Thymus (tissue), 11 donors: Measurements from ENCODE around the gene GK. TPM values are rescaled to one million over a fixed set of nuclear protein-coding genes. Genes with fewer than 3 reads are reported as not detected.
"Not testable (repeated sequence)": the region's sequence is repeated elsewhere in the genome, so short reads cannot be mapped to it uniquely, and the experiment has no call there.

ENCODE experiments used
- DNase-seq, 9 donors: peaks; one replicate each; pipeline ENCODE4 v3.0.0-alpha.2; 2013; ENCODE audit warnings: low spot score in 9 of 9, low read depth in 6 of 9, missing footprints in 1 of 9
- H3K27ac ChIP-seq, 2 donors: one replicate each; pipeline ENCODE4 v1.5.1; 2013; ENCODE audit warnings: control low read depth in 1 of 2, low read depth in 1 of 2, low read length in 1 of 2, mild to moderate bottlenecking in 1 of 2, moderate library complexity in 1 of 2
- H3K27me3 ChIP-seq, 2 donors: one replicate each; pipeline ENCODE4 v1.5.1; 2013; ENCODE audit warnings: low read length in 1 of 2; ENCODE audit not compliant: control insufficient read depth in 2 of 2, insufficient read depth in 1 of 2
- H3K36me3 ChIP-seq, 2 donors: one replicate each; pipeline ENCODE4 v1.5.1; 2013; ENCODE audit warnings: low read length in 1 of 2, mild to moderate bottlenecking in 1 of 2, moderate library complexity in 1 of 2; ENCODE audit not compliant: control insufficient read depth in 2 of 2, insufficient read depth in 2 of 2
- H3K4me1 ChIP-seq, 2 donors: one replicate each; pipeline ENCODE4 v1.5.1; 2013; ENCODE audit warnings: low read length in 2 of 2; ENCODE audit not compliant: control insufficient read depth in 2 of 2, insufficient read depth in 2 of 2
- H3K4me3 ChIP-seq, 2 donors: one replicate each; pipeline ENCODE4 v1.5.1; 2013; ENCODE audit warnings: low read length in 2 of 2, control low read depth in 1 of 2, mild to moderate bottlenecking in 1 of 2
- H3K9me3 ChIP-seq, 2 donors: one replicate each; pipeline ENCODE4 v1.5.1; 2013; ENCODE audit warnings: low read length in 1 of 2, mild to moderate bottlenecking in 1 of 2; ENCODE audit not compliant: control insufficient read depth in 2 of 2, insufficient read depth in 1 of 2
- WGBS: extraction: QIAGEN DNeasy Blood & Tissue Kit; methylation state at CpG from one replicate; pipeline ENCODE4 v1.1.7; 2013; 5-methylcytosine and 5-hydroxymethylcytosine counted together
- polyA plus RNA-seq: library from polyadenylated mRNA; stranded (reverse); fragments of 200-250 nt; gene quantifications from one replicate; pipeline ENCODE4 v1.2.3, GENCODE V29; 2013
- total RNA-seq: library from RNA; stranded (reverse); fragments of 120-200 nt; gene quantifications from one replicate; pipeline ENCODE4 v1.2.4, GENCODE V29; 2013
- donor health status: healthy.

GK gene
- total and polyA plus RNA-seq, 2 donors: 6.2 to 8.6 TPM

- Histone ChIP-seq H3K4me3 (no peak overlapping the region), H3K27ac (no peak overlapping the region), H3K36me3 (no peaks in the 10 kb centered on the region), H3K9me3 (no peaks in the 10 kb centered on the region), H3K4me1 (no peaks in the 10 kb centered on the region), H3K27me3 (no peaks in the 10 kb centered on the region)
- 86% methylated on average over 2 of the region's 2 CpGs for WGBS
- no peak for DNase-seq
These were observed 9.9 kb upstream of the GK start for GRCh38 chrX:30643313-30643821.

GRCh38 chrX:30649859-30650258 is 3.4 kb upstream of the GK start:
- no peaks in the 10 kb centered on the region for H3K36me3 ChIP-seq
- H3K27me3 ChIP-seq: no peaks in the 10 kb centered on the region
- no peaks in the 10 kb centered on the region for H3K4me1 ChIP-seq
- H3K9me3 ChIP-seq: no peaks in the 10 kb centered on the region
- DNase-seq: no peak
- 85% methylated on average over 2 of the region's 2 CpGs for WGBS
- H3K27ac ChIP-seq: no peak overlapping the region
- H3K4me3 ChIP-seq: no peak overlapping the region

- peak; percentile 52 to 92 (median 79) for DNase-seq
- H3K4me1 ChIP-seq: no peaks in the 10 kb centered on the region
- no peaks in the 10 kb centered on the region for H3K36me3 ChIP-seq
- peak overlapping the region; percentile 66 to 80 for H3K27ac ChIP-seq
- no peaks in the 10 kb centered on the region for H3K9me3 ChIP-seq
- H3K4me3 ChIP-seq: peak overlapping the region; percentile 57 to 75
- WGBS: under 1% methylated on average over 65 of the region's 65 CpGs
- no peaks in the 10 kb centered on the region for H3K27me3 ChIP-seq
These were observed 452 bp upstream of the GK start for GRCh38 chrX:30652527-30653414.

DNA sequence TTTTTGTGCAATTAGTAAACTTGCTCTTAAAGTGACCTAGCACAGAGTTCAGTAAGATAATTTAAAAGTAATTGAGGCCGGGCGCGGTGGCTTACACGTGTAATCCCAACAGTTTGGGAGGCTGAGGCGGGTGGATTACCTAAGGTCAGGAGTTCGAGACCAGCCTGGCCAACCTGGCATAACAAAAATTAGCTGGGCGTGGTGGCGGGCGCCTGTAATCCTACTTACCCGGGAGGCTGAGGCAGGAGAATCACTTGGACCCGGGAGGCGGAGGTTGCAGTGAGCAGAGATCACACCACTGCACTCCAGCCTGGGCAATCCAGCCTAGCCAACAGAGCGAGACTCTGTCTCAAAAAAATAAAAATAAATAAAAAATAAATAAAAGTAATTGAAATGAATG is 1.2 kb downstream of the GK start:
- not testable (repeated sequence) for H3K4me1 ChIP-seq, DNase-seq, H3K27ac ChIP-seq, H3K4me3 ChIP-seq, H3K36me3 ChIP-seq, H3K9me3 ChIP-seq, H3K27me3 ChIP-seq
- 96% methylated on average over 13 of the region's 13 CpGs for WGBS

GRCh38 chrX:30654989-30655607 is 1.9 kb downstream of the GK start:
- 82% methylated on average over 2 of the region's 2 CpGs for WGBS
- H3K27ac ChIP-seq: no peak overlapping the region
- no peak overlapping the region for H3K4me3 ChIP-seq
- H3K36me3 ChIP-seq: no peaks in the 10 kb centered on the region
- H3K9me3 ChIP-seq: no peaks in the 10 kb centered on the region
- H3K27me3 ChIP-seq: no peaks in the 10 kb centered on the region
- H3K4me1 ChIP-seq: no peaks in the 10 kb centered on the region
- no peak for DNase-seq

DNA sequence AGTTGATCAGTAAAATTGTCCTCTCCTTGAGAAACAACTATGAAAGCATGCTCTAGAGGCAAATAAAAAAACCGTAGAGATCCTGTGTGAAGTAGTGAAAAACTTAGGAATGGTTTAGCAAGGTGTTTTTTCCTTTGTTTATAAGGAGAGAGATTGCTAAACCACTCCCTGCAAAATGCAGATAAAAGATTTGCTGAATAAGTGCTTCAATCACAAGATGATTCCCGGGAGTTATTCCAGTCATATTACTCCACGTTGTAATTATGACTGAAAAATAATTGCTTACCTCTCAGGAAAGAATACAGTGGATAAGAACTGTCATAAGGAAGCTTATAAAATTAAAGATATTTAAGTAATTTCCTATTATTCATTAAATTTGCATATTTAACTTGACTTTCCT is 2.8 kb downstream of the GK start:
- no peak for DNase-seq
- 92% methylated on average over 3 of the region's 3 CpGs for WGBS
- no peak overlapping the region for H3K4me3 ChIP-seq
- no peaks in the 10 kb centered on the region for H3K36me3 ChIP-seq
- H3K9me3 ChIP-seq: no peaks in the 10 kb centered on the region
- H3K27ac ChIP-seq: no peak overlapping the region
- no peaks in the 10 kb centered on the region for H3K4me1 ChIP-seq
- H3K27me3 ChIP-seq: no peaks in the 10 kb centered on the region

GRCh38 chrX:30657196-30658161 is 4.3 kb downstream of the GK start:
- no peaks in the 10 kb centered on the region for H3K9me3 ChIP-seq
- 94% methylated on average over 5 of the region's 5 CpGs for WGBS
- no peaks in the 10 kb centered on the region for H3K4me1 ChIP-seq
- H3K27ac ChIP-seq: no peak overlapping the region
- H3K36me3 ChIP-seq: no peaks in the 10 kb centered on the region
- no peak for DNase-seq
- H3K4me3 ChIP-seq: no peak overlapping the region
- H3K27me3 ChIP-seq: no peaks in the 10 kb centered on the region

DNA sequence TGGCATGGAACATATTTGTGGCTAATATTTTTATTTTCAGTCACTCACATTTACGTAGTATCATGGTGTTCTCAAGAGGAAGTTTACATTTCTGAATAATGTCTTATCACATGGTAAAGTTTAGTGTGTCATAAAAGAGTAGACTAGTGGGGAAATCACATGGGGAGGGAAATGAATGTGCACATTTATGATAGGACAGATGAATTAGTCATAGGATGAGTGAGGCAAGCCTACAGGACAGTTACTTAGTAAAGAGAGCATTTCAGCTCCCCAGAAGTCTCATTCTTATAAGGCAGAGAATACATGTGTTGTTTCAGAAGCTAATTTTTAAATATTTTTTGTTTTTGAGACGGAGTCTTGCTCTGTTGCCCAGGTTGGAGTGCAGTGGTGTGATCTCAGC is 6.2 kb downstream of the GK start:
- H3K9me3 ChIP-seq: no peaks in the 10 kb centered on the region
- H3K36me3 ChIP-seq: no peaks in the 10 kb centered on the region
- no peak overlapping the region for H3K4me3 ChIP-seq
- DNase-seq: no peak
- H3K27ac ChIP-seq: no peak overlapping the region
- H3K27me3 ChIP-seq: no peaks in the 10 kb centered on the region
- 97% methylated on average over 2 of the region's 2 CpGs for whole genome bisulfite sequencing
- H3K4me1 ChIP-seq: no peaks in the 10 kb centered on the region
